ENCODE results near the gene STMN1.
A peak's percentile ranks its signal among the peaks of the same experiment; 100 is the strongest.

STMN1 gene

GRCh38 chr1:25888426-25888987, 17.7 kb downstream of the STMN1 start:
- Histone ChIP-seq H3K9me3 (ENCODE audit: low read length) (no peaks in the 10 kb centered on the region), H3K9ac (ENCODE audit: low read length) (no peak overlapping the region), H3K36me3 (ENCODE audit: insufficient read depth, low read length) (no peaks in the 10 kb centered on the region), H3K27me3 (ENCODE audit: control insufficient read depth in 1 of 2, insufficient read depth in 2 of 2, low read length in 2 of 2) (no peaks in the 10 kb centered on the region), H3K27ac (ENCODE audit: low read depth, low read length) (no peak overlapping the region), H3K4me3 (ENCODE audit: low read depth in 1 of 2, low read length in 2 of 2) (no peak overlapping the region), H3K4me1 (ENCODE audit: insufficient read depth, low read length) (peaks cover 4% of the 10 kb centered on the region)

GRCh38 chr1:25885602-25886001, 20.6 kb downstream of the STMN1 start:
- Histone ChIP-seq H3K36me3 (ENCODE audit: insufficient read depth, low read length) (no peaks in the 10 kb centered on the region), H3K27me3 (ENCODE audit: control insufficient read depth in 1 of 2, insufficient read depth in 2 of 2, low read length in 2 of 2) (no peaks in the 10 kb centered on the region), H3K4me3 (ENCODE audit: low read depth in 1 of 2, low read length in 2 of 2) (no peak overlapping the region), H3K9me3 (ENCODE audit: low read length) (no peaks in the 10 kb centered on the region), H3K27ac (ENCODE audit: low read depth, low read length) (no peak overlapping the region), H3K4me1 (ENCODE audit: insufficient read depth, low read length) (no peaks in the 10 kb centered on the region), H3K9ac (ENCODE audit: low read length) (no peak overlapping the region)

GRCh38 chr1:25881266-25881665, 25.0 kb downstream of the STMN1 start:
- Histone ChIP-seq H3K27me3 (ENCODE audit: control insufficient read depth in 1 of 2, insufficient read depth in 2 of 2, low read length in 2 of 2) (no peaks in the 10 kb centered on the region), H3K4me3 (ENCODE audit: low read depth in 1 of 2, low read length in 2 of 2) (no peak overlapping the region), H3K27ac (ENCODE audit: low read depth, low read length) (no peak overlapping the region), H3K4me1 (ENCODE audit: insufficient read depth, low read length) (peaks cover 3% of the 10 kb centered on the region), H3K36me3 (ENCODE audit: insufficient read depth, low read length) (no peaks in the 10 kb centered on the region), H3K9ac (ENCODE audit: low read length) (no peak overlapping the region), H3K9me3 (ENCODE audit: low read length) (no peaks in the 10 kb centered on the region)

GRCh38 chr1:25880518-25880917, 25.7 kb downstream of the STMN1 start:
- Histone ChIP-seq H3K4me1 (ENCODE audit: insufficient read depth, low read length) (peaks cover 8% of the 10 kb centered on the region), H3K27me3 (ENCODE audit: control insufficient read depth in 1 of 2, insufficient read depth in 2 of 2, low read length in 2 of 2) (no peaks in the 10 kb centered on the region), H3K27ac (ENCODE audit: low read depth, low read length) (no peak overlapping the region), H3K36me3 (ENCODE audit: insufficient read depth, low read length) (no peaks in the 10 kb centered on the region), H3K4me3 (ENCODE audit: low read depth in 1 of 2, low read length in 2 of 2) (no peak overlapping the region), H3K9ac (ENCODE audit: low read length) (no peak overlapping the region), H3K9me3 (ENCODE audit: low read length) (no peaks in the 10 kb centered on the region)

- no peak overlapping the region for H3K4me3 ChIP-seq (ENCODE audit: low read depth in 1 of 2, low read length in 2 of 2)
- no peak overlapping the region for H3K27ac ChIP-seq (ENCODE audit: low read depth, low read length)
- H3K9me3 ChIP-seq (ENCODE audit: low read length): no peaks in the 10 kb centered on the region
- peaks cover 10% of the 10 kb centered on the region for H3K4me1 ChIP-seq (ENCODE audit: insufficient read depth, low read length)
- no peak overlapping the region for H3K9ac ChIP-seq (ENCODE audit: low read length)
- no peaks in the 10 kb centered on the region for H3K36me3 ChIP-seq (ENCODE audit: insufficient read depth, low read length)
- H3K27me3 ChIP-seq (ENCODE audit: control insufficient read depth in 1 of 2, insufficient read depth in 2 of 2, low read length in 2 of 2): no peaks in the 10 kb centered on the region
Observed at GRCh38 chr1:25879675-25880074, 26.5 kb downstream of the STMN1 start.

GRCh38 chr1:25878690-25879089, 27.5 kb downstream of the STMN1 start:
- H3K4me3 ChIP-seq (ENCODE audit: low read depth in 1 of 2, low read length in 2 of 2): no peak overlapping the region
- no peaks in the 10 kb centered on the region for H3K9me3 ChIP-seq (ENCODE audit: low read length)
- H3K36me3 ChIP-seq (ENCODE audit: insufficient read depth, low read length): no peaks in the 10 kb centered on the region
- H3K27me3 ChIP-seq (ENCODE audit: control insufficient read depth in 1 of 2, insufficient read depth in 2 of 2, low read length in 2 of 2): no peaks in the 10 kb centered on the region
- peaks cover 15% of the 10 kb centered on the region for H3K4me1 ChIP-seq (ENCODE audit: insufficient read depth, low read length)
- H3K9ac ChIP-seq (ENCODE audit: low read length): no peak overlapping the region
- H3K27ac ChIP-seq (ENCODE audit: low read depth, low read length): no peak overlapping the region

- peaks cover 19% of the 10 kb centered on the region for H3K4me1 ChIP-seq (ENCODE audit: insufficient read depth, low read length)
- no peak overlapping the region for H3K27ac ChIP-seq (ENCODE audit: low read depth, low read length)
- H3K27me3 ChIP-seq (ENCODE audit: control insufficient read depth in 1 of 2, insufficient read depth in 2 of 2, low read length in 2 of 2): no peaks in the 10 kb centered on the region
- H3K36me3 ChIP-seq (ENCODE audit: insufficient read depth, low read length): no peaks in the 10 kb centered on the region
- no peak overlapping the region for H3K9ac ChIP-seq (ENCODE audit: low read length)
- H3K9me3 ChIP-seq (ENCODE audit: low read length): no peaks in the 10 kb centered on the region
- H3K4me3 ChIP-seq (ENCODE audit: low read depth in 1 of 2, low read length in 2 of 2): no peak overlapping the region
Observed at GRCh38 chr1:25877155-25877554, 29.1 kb downstream of the STMN1 start.

GRCh38 chr1:25876693-25877077, 29.5 kb downstream of the STMN1 start:
- Histone ChIP-seq H3K4me1 (ENCODE audit: insufficient read depth, low read length) (peaks cover 23% of the 10 kb centered on the region), H3K9ac (ENCODE audit: low read length) (no peak overlapping the region), H3K27ac (ENCODE audit: low read depth, low read length) (no peak overlapping the region), H3K27me3 (ENCODE audit: control insufficient read depth in 1 of 2, insufficient read depth in 2 of 2, low read length in 2 of 2) (no peaks in the 10 kb centered on the region), H3K4me3 (ENCODE audit: low read depth in 1 of 2, low read length in 2 of 2) (no peak overlapping the region), H3K9me3 (ENCODE audit: low read length) (no peaks in the 10 kb centered on the region), H3K36me3 (ENCODE audit: insufficient read depth, low read length) (no peaks in the 10 kb centered on the region)

GRCh38 chr1:25875856-25876692, 30.1 kb downstream of the STMN1 start:
- peak overlapping the region; percentile 73 for H3K27ac ChIP-seq (ENCODE audit: low read depth, low read length)

GRCh38 chr1:25875154-25875855, 30.9 kb downstream of the STMN1 start, which contains the start of gene PAQR7:
Gene PAQR7 (minus strand): TSS chr1:25875708. CDS start chr1:25863839, 11,869 bp downstream.
- H3K36me3 ChIP-seq (ENCODE audit: insufficient read depth, low read length): peaks cover 3% of the 10 kb centered on the region
- no peaks in the 10 kb centered on the region for H3K27me3 ChIP-seq (ENCODE audit: control insufficient read depth in 1 of 2, insufficient read depth in 2 of 2, low read length in 2 of 2)
- H3K4me1 ChIP-seq (ENCODE audit: insufficient read depth, low read length): peaks cover 32% of the 10 kb centered on the region
- no peaks in the 10 kb centered on the region for H3K9me3 ChIP-seq (ENCODE audit: low read length)
- peak within 1 kb of the TSS; percentile 75 to 80 for H3K4me3 ChIP-seq (ENCODE audit: low read depth in 1 of 2, low read length in 2 of 2)
- H3K27ac ChIP-seq (ENCODE audit: low read depth, low read length): peak within 1 kb of the TSS; percentile 73
- H3K9ac ChIP-seq (ENCODE audit: low read length): peak within 1 kb of the TSS; percentile 50

More at GRCh38 chr1:25875856-25876692, 30.1 kb downstream of the STMN1 start:
- H3K27me3 ChIP-seq (ENCODE audit: control insufficient read depth in 1 of 2, insufficient read depth in 2 of 2, low read length in 2 of 2): no peaks in the 10 kb centered on the region
- H3K9me3 ChIP-seq (ENCODE audit: low read length): no peaks in the 10 kb centered on the region
- peaks cover 29% of the 10 kb centered on the region for H3K4me1 ChIP-seq (ENCODE audit: insufficient read depth, low read length)
- no peaks in the 10 kb centered on the region for H3K36me3 ChIP-seq (ENCODE audit: insufficient read depth, low read length)
- H3K9ac ChIP-seq (ENCODE audit: low read length): no peak overlapping the region
- H3K4me3 ChIP-seq (ENCODE audit: low read depth in 1 of 2, low read length in 2 of 2): peak overlapping the region; percentile 55 to 80

- Histone ChIP-seq H3K4me3 (ENCODE audit: low read depth in 1 of 2, low read length in 2 of 2) (peak overlapping the region; percentile 75 to 80), H3K4me1 (ENCODE audit: insufficient read depth, low read length) (peaks cover 32% of the 10 kb centered on the region)
Observed at GRCh38 chr1:25874635-25875153, 31.5 kb downstream of the STMN1 start.

More at GRCh38 chr1:25874635-25875153, 31.5 kb downstream of the STMN1 start:
- H3K27me3 ChIP-seq (ENCODE audit: control insufficient read depth in 1 of 2, insufficient read depth in 2 of 2, low read length in 2 of 2): no peaks in the 10 kb centered on the region
- H3K27ac ChIP-seq (ENCODE audit: low read depth, low read length): peak overlapping the region; percentile 72
- H3K9me3 ChIP-seq (ENCODE audit: low read length): no peaks in the 10 kb centered on the region
- peaks cover 5% of the 10 kb centered on the region for H3K36me3 ChIP-seq (ENCODE audit: insufficient read depth, low read length)
- H3K9ac ChIP-seq (ENCODE audit: low read length): peak overlapping the region; percentile 50
